Hematopoietic multipotent progenitor cell treated with erythropoietin and hydrocortisone succinate and interleukin-3 and kit ligand, for 6 days (in vitro differentiated cells): ENCODE results near the gene KRT15.

Experiments used
- DNase-seq: peaks from one replicate; pipeline ENCODE4 v3.0.0-alpha.2; 2015

KRT15 gene

GRCh38 chr17:41476866-41477815, 41.5 kb downstream of the KRT15 start:
- DNase-seq: no peak

- no peak for DNase-seq
These were observed 43.3 kb downstream of the KRT15 start for GRCh38 chr17:41475421-41475820.

- DNase-seq: no peak
These were observed 43.8 kb downstream of the KRT15 start for GRCh38 chr17:41474863-41475262.

- no peak for DNase-seq
These were observed 50.3 kb downstream of the KRT15 start for GRCh38 chr17:41468346-41468745.

- no peak for DNase-seq
These were observed 51.1 kb downstream of the KRT15 start for GRCh38 chr17:41467561-41467960.

GRCh38 chr17:41466988-41467387, 51.7 kb downstream of the KRT15 start, which contains the start of gene KRT32:
Gene KRT32, minus strand, starts transcription at chr17:41467386. Its CDS starts 61 bp downstream, at chr17:41467325.
- no peak for DNase-seq

GRCh38 chr17:41464682-41465081, 54.0 kb downstream of the KRT15 start:
- DNase-seq: no peak

GRCh38 chr17:41464173-41464572, 54.5 kb downstream of the KRT15 start:
- DNase-seq: no peak

GRCh38 chr17:41463746-41464145, 54.9 kb downstream of the KRT15 start:
- DNase-seq: no peak
